ENCODE measurements around the gene SNX24. TPM values are rescaled to one million over a fixed set of nuclear protein-coding genes. Genes with fewer than 3 reads are reported as not detected.

SNX24 gene
- total RNA-seq, 1 experiment from 2014 or later, result 22.3 TPM

DNA sequence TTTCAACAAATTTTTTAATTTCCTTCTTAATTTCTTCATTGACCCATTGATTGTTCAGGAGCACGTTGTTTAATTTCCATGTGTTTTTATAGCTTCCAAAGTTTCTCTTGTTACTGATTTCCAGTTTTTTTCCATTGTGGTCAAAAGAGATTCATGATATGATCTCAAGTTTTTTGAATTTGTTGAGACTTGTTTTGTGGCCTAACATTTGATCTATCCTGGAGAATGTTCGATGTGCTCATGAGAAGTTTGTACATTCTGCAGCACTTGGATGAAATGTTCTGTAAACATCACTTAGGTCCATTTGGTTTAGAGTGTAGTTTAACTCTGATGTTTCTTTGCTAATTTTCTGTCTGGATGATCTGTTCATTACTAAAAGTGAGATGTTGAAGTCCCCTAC is 205.8 kb downstream of the SNX24 start:
- CTCF ChIA-PET, result no interaction called here
- DNase-seq, result no peak

More for the DNA sequence above, 205.8 kb downstream of the SNX24 start:
- no peak overlapping the region for H3K4me2 ChIP-seq
- no peak overlapping the region for H3K27ac ChIP-seq
- H3K36me3 ChIP-seq (ENCODE audit: low read depth), result no peaks in the 10 kb centered on the region
- BruUV-seq (replicated peaks), result no TSS peak
- no peaks in the 10 kb centered on the region for H3K9me2 ChIP-seq (ENCODE audit: insufficient read depth)
- no peaks in the 10 kb centered on the region for H3F3A ChIP-seq (ENCODE audit: insufficient read depth, low read depth)
- H3K4me3 ChIP-seq, result no peak overlapping the region
- no peaks in the 10 kb centered on the region for H4K20me1 ChIP-seq (ENCODE audit: insufficient read depth)
- TF ChIP-seq EZH2 (IDR thresholded peaks at IDR 0.05; ENCODE audit: low read depth), result no peak
- TF ChIP-seq, protein P1, sequence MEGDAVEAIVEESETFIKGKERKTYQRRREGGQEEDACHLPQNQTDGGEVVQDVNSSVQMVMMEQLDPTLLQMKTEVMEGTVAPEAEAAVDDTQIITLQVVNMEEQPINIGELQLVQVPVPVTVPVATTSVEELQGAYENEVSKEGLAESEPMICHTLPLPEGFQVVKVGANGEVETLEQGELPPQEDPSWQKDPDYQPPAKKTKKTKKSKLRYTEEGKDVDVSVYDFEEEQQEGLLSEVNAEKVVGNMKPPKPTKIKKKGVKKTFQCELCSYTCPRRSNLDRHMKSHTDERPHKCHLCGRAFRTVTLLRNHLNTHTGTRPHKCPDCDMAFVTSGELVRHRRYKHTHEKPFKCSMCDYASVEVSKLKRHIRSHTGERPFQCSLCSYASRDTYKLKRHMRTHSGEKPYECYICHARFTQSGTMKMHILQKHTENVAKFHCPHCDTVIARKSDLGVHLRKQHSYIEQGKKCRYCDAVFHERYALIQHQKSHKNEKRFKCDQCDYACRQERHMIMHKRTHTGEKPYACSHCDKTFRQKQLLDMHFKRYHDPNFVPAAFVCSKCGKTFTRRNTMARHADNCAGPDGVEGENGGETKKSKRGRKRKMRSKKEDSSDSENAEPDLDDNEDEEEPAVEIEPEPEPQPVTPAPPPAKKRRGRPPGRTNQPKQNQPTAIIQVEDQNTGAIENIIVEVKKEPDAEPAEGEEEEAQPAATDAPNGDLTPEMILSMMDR (conservative IDR thresholded peaks at IDR 0.05), result no peak
- no peaks in the 10 kb centered on the region for H3K79me2 ChIP-seq (ENCODE audit: low read depth)
- no peaks in the 10 kb centered on the region for H3K9me3 ChIP-seq (ENCODE audit: insufficient read depth, low read depth)
- H3K4me1 ChIP-seq (replicated peaks; ENCODE audit: insufficient read depth), result no peaks in the 10 kb centered on the region
- POLR2A ChIA-PET (ENCODE audit: unreplicated experiment), result no interaction called here
- H3K27me3 ChIP-seq (ENCODE audit: insufficient read depth, low read depth), result no peaks in the 10 kb centered on the region
- H2AFZ ChIP-seq, result no peak overlapping the region
- intact Hi-C loops (cut with micrococcal nuclease; ENCODE audit: unreplicated experiment), result no loop called here

Other genes starting within 250 kb of the SNX24 start
- gene SNX2, start 70.5 kb upstream of the SNX24 start, total RNA-seq (2021), result 36.7 and 42.4 TPM in 2 replicates
- gene PPIC, start 191.1 kb downstream of the SNX24 start, total RNA-seq (2021), result 22.3 and 27.4 TPM in 2 replicates
- 0.26 and 0.40 TPM in 2 replicates for gene PRDM6, start 243.6 kb downstream of the SNX24 start, total RNA-seq (2021)

All from PC-9 (cell line).